Hypothalamus (tissue), 51 donors: Measurements from ENCODE around the gene SLC35D1.
"Not testable (repeated sequence)": the region's sequence is repeated elsewhere in the genome, so short reads cannot be mapped to it uniquely, and the experiment has no call there.

Experiments used
- DNase-seq, 51 donors: peaks; one replicate each; lab custom pipeline; 2025; lab: John Stamatoyannopoulos, UW

The SLC35D1 gene

GRCh38 chr1:67053785-67054772, at the start of gene SLC35D1:
Gene SLC35D1, minus strand, starts transcription at chr1:67054148. Its CDS starts 135 bp downstream, at chr1:67054013.
- peak; percentile 22 to 92 (median 77) for DNase-seq

GRCh38 chr1:67103548-67103947, 49.6 kb upstream of the SLC35D1 start:
- DNase-seq: no peak

GRCh38 chr1:67100833-67101232, 46.9 kb upstream of the SLC35D1 start:
- DNase-seq: no peak

GRCh38 chr1:67097305-67097704, 43.4 kb upstream of the SLC35D1 start:
- DNase-seq: no peak

- DNase-seq: no peak
Observed at GRCh38 chr1:67094191-67094590, 40.2 kb upstream of the SLC35D1 start.

- DNase-seq: no peak
Observed at GRCh38 chr1:67089685-67090208, 35.8 kb upstream of the SLC35D1 start.

- no peak for DNase-seq
Observed at GRCh38 chr1:67088440-67088839, 34.5 kb upstream of the SLC35D1 start.

- DNase-seq: peak in 1 of 51 donors; percentile 3
Observed at GRCh38 chr1:67085326-67085725, 31.4 kb upstream of the SLC35D1 start.

GRCh38 chr1:67084765-67085318, 30.9 kb upstream of the SLC35D1 start:
- no peak for DNase-seq

- DNase-seq: no peak
Observed at GRCh38 chr1:67078291-67078690, 24.3 kb upstream of the SLC35D1 start.

- DNase-seq: no peak
Observed at GRCh38 chr1:67077593-67077992, 23.6 kb upstream of the SLC35D1 start.

GRCh38 chr1:67072749-67073148, 18.8 kb upstream of the SLC35D1 start:
- DNase-seq: no peak

GRCh38 chr1:67067655-67068054, 13.7 kb upstream of the SLC35D1 start:
- DNase-seq: not testable (repeated sequence)

- no peak for DNase-seq
Observed at GRCh38 chr1:67062412-67062811, 8.5 kb upstream of the SLC35D1 start.

- DNase-seq: no peak
Observed at GRCh38 chr1:67061266-67061665, 7.3 kb upstream of the SLC35D1 start.

- DNase-seq: no peak
Observed at GRCh38 chr1:67060811-67061218, 6.9 kb upstream of the SLC35D1 start.

GRCh38 chr1:67059346-67059745, 5.4 kb upstream of the SLC35D1 start:
- DNase-seq: no peak

- DNase-seq: no peak
Observed at GRCh38 chr1:67058761-67059160, 4.8 kb upstream of the SLC35D1 start.

GRCh38 chr1:67058242-67058641, 4.3 kb upstream of the SLC35D1 start:
- no peak for DNase-seq

GRCh38 chr1:67053535-67053784, 488 bp downstream of the SLC35D1 start:
- DNase-seq: peak in 28 of 51 donors; percentile 32 to 82 (median 66)

- DNase-seq: peak in 37 of 51 donors; percentile 4 to 68 (median 26)
Observed at GRCh38 chr1:67052741-67053534, 1.0 kb downstream of the SLC35D1 start.
